ENCODE data around the gene ZNF500. TPM values are rescaled to one million over a fixed set of nuclear protein-coding genes. Genes with fewer than 3 reads are reported as not detected.
A peak's percentile ranks its signal among the peaks of the same experiment; 100 is the strongest.

Gene ZNF500
- total and polyA plus RNA-seq, 4 experiments from 2014 or later, result 7.9 to 35.6 (median 23.4) TPM

DNA sequence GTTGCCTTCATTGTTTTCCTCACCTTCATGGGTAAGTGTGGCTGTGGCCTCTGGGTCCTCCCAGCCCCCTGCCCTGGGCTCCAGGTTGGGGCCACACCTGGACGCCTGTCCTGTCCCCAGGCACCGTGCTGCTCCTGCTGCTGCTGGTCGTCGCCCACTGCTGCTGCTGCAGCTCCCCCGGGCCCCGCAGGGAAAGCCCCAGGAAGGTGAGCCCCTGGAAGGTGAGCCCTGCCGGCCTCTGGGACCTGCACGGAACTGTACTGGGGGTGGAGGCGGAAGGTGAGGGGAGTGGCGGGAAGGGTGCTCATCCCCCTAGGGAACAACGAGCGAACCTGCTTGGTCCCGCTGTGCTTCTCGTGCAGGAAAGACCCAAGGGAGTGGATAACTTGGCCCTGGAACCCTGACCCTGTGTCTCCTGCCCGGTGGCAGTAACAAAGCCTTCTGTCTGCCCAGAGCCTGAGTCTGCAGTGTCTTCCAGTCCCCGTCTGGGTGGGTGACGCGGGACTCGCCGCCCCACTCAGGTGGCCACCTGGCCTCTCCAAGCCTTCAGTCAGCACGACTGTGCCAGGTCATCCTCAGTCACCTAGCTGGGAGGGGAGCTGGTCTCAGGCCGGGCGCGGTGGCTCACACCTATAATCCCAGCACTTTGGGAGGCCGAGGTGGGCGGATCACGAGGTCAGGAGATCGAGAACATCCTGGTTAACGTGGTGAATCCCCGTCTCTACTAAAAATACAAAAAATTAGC, 29.0 kb upstream of the ZNF500 start:
- ChIA-PET CTCF (ENCODE audit: partially characterized antibody) (no interaction called here), POLR2A (ENCODE audit: partially characterized antibody) (no interaction called here)
- Histone ChIP-seq H3K27me3 (ENCODE audit: insufficient read depth, low read length) (no peaks in the 10 kb centered on the region), H3K27ac (ENCODE audit: low read depth, low read length) (no peak overlapping the region), H3K9me3 (ENCODE audit: control insufficient read depth in 1 of 2, low read length in 2 of 2) (no peaks in the 10 kb centered on the region), H3K36me3 (ENCODE audit: insufficient read depth, low read length) (no peaks in the 10 kb centered on the region), H3K4me3 (ENCODE audit: low read length in 2 of 2) (no peak overlapping the region), H3K4me1 (ENCODE audit: insufficient read depth, low read length) (no peaks in the 10 kb centered on the region)
- H3K27ac Mint-ChIP-seq, result no peak overlapping the region
- no peak overlapping the region for H3K4me3 Mint-ChIP-seq
- no peak for DNase-seq
- H3K9me3 Mint-ChIP-seq, result no peaks in the 10 kb centered on the region
- H3K27me3 Mint-ChIP-seq, result peaks cover 0 to 2% of the 10 kb centered on the region in 2 donors
- H3K4me1 Mint-ChIP-seq, result peaks cover 0 to 8% (median 4%) of the 10 kb centered on the region in 4 donors
- intact Hi-C loops (cut with micrococcal nuclease), result no loop called here
- H3K36me3 Mint-ChIP-seq, result peaks cover 0 to 1% of the 10 kb centered on the region in 2 donors

GRCh38 chr16:4795181-4795827, 28.3 kb upstream of the ZNF500 start, which contains the start of gene SMIM22:
Gene SMIM22, plus strand, starts transcription at chr16:4795369. Its CDS starts 366 bp downstream, at chr16:4795735.
- Mint-ChIP-seq H3K4me3 (no peak within 1 kb of the TSS), H3K9me3 (no peaks in the 10 kb centered on the region), H3K27me3 (peaks cover 0 to 2% of the 10 kb centered on the region in 2 donors), H3K4me1 (peaks cover 0 to 1% (median 0%) of the 10 kb centered on the region in 4 donors), H3K27ac (no peak within 1 kb of the TSS), H3K36me3 (no peaks in the 10 kb centered on the region)
- CTCF ChIA-PET (ENCODE audit: partially characterized antibody), result no interaction called here
- POLR2A ChIA-PET (ENCODE audit: partially characterized antibody), result no interaction called here
- H3K27me3 ChIP-seq (ENCODE audit: insufficient read depth, low read length), result no peaks in the 10 kb centered on the region
- no peak within 1 kb of the TSS for H3K4me3 ChIP-seq (ENCODE audit: low read length in 2 of 2)
- H3K27ac ChIP-seq (ENCODE audit: low read depth, low read length), result no peak within 1 kb of the TSS
- no peaks in the 10 kb centered on the region for H3K36me3 ChIP-seq (ENCODE audit: insufficient read depth, low read length)
- no peaks in the 10 kb centered on the region for H3K4me1 ChIP-seq (ENCODE audit: insufficient read depth, low read length)
- H3K9me3 ChIP-seq (ENCODE audit: control insufficient read depth in 1 of 2, low read length in 2 of 2), result no peaks in the 10 kb centered on the region
- DNase-seq, result no peak
- intact Hi-C loops (cut with micrococcal nuclease), result no loop called here

DNA sequence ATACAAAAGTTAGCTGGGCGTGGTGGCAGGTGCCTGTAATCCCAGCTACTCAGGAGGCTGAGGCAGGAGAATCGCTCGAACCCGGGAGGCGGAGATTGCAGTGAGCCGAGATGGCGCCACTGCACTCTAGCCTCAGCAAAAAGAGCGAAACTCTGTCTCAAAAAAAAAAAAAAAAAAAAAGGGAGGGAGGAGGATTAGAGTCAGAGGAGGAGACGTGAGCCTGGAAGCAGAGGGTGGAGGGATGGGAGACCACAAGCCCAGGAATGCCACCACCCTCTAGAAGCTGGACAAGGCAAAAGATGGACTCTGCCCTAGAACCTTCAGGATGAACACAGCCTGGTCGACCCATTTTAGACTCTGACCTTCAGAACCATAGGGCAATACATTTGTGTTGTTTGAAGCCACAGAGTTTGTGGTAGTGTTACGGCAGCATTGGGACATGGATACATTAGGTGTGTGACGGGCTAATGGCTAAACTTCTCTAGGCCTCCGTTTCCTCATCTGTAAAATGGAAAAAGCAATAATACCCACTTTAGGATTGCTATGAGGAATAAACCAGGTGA, 26.1 kb upstream of the ZNF500 start:
- Mint-ChIP-seq H3K4me1 (no peaks in the 10 kb centered on the region), H3K27me3 (peaks cover 0 to 2% of the 10 kb centered on the region in 2 donors), H3K9me3 (no peaks in the 10 kb centered on the region), H3K27ac (no peak overlapping the region), H3K4me3 (no peak overlapping the region), H3K36me3 (no peaks in the 10 kb centered on the region)
- no peaks in the 10 kb centered on the region for H3K27me3 ChIP-seq (ENCODE audit: insufficient read depth, low read length)
- no peak for DNase-seq
- ChIA-PET CTCF (ENCODE audit: partially characterized antibody) (no interaction called here), POLR2A (ENCODE audit: partially characterized antibody) (no interaction called here)
- no peaks in the 10 kb centered on the region for H3K9me3 ChIP-seq (ENCODE audit: control insufficient read depth in 1 of 2, low read length in 2 of 2)
- no peaks in the 10 kb centered on the region for H3K4me1 ChIP-seq (ENCODE audit: insufficient read depth, low read length)
- H3K36me3 ChIP-seq (ENCODE audit: insufficient read depth, low read length), result no peaks in the 10 kb centered on the region
- intact Hi-C loops (cut with micrococcal nuclease), result no loop called here
- no peak overlapping the region for H3K27ac ChIP-seq (ENCODE audit: low read depth, low read length)
- H3K4me3 ChIP-seq (ENCODE audit: low read length in 2 of 2), result no peak overlapping the region

DNA sequence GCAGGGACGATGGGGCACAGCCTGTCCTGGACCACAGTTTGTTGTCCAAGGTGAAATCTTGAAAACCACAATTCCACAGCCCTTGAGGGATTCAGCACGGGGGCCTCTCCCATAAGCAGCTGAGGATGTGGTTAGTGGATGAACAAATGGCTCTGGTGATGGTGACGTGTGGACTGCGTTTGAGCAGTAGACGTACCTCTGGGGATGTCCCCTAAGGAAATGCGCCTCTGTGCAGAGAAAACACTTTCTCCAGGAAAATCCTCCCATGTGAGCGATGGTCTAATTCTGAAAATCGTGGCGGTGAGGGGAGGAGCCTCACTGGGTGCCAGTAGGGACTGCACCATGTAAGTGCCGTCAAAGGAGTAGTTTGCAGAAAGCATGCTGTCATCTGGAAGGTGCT, 23.9 kb upstream of the ZNF500 start:
- Histone ChIP-seq H3K36me3 (ENCODE audit: insufficient read depth, low read length) (no peaks in the 10 kb centered on the region), H3K9me3 (ENCODE audit: control insufficient read depth in 1 of 2, low read length in 2 of 2) (no peaks in the 10 kb centered on the region), H3K27ac (ENCODE audit: low read depth, low read length) (no peak overlapping the region), H3K27me3 (ENCODE audit: insufficient read depth, low read length) (no peaks in the 10 kb centered on the region), H3K4me1 (ENCODE audit: insufficient read depth, low read length) (no peaks in the 10 kb centered on the region), H3K4me3 (ENCODE audit: low read length in 2 of 2) (no peak overlapping the region)
- ChIA-PET CTCF (ENCODE audit: partially characterized antibody) (no interaction called here), POLR2A (ENCODE audit: partially characterized antibody) (no interaction called here)
- no peak overlapping the region for H3K27ac Mint-ChIP-seq
- H3K4me3 Mint-ChIP-seq, result peak overlapping the region in 1 of 8 donors; percentile 43
- no peaks in the 10 kb centered on the region for H3K9me3 Mint-ChIP-seq
- H3K36me3 Mint-ChIP-seq, result no peaks in the 10 kb centered on the region
- peaks cover 0 to 2% of the 10 kb centered on the region in 2 donors for H3K27me3 Mint-ChIP-seq
- no peaks in the 10 kb centered on the region for H3K4me1 Mint-ChIP-seq
- no peak for DNase-seq
- intact Hi-C loops (cut with micrococcal nuclease), result no loop called here

DNA sequence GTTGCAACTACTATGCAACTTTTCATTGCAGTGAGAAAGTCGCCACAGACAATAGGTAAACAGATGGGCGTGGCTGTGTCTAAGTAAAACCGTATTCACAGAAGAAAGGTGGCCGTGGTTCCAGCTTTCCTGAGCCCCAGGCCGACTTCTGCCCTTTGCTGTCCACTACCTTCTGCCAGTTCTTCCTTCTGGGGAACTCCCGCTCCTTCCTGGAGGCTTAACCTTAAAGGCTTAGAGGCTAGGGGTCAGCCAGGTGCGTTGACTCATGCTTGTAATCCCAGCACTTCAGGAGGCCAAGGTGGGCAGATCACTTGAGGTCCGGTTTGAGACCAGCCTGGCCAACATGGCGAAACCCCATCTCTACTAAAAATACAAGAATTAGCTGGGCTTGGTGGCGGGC, 23.3 kb upstream of the ZNF500 start:
- no peak for DNase-seq
- Mint-ChIP-seq H3K4me3 (no peak overlapping the region), H3K27me3 (peaks cover 0 to 2% of the 10 kb centered on the region in 2 donors), H3K9me3 (no peaks in the 10 kb centered on the region), H3K36me3 (no peaks in the 10 kb centered on the region), H3K4me1 (no peaks in the 10 kb centered on the region), H3K27ac (no peak overlapping the region)
- Histone ChIP-seq H3K4me3 (ENCODE audit: low read length in 2 of 2) (no peak overlapping the region), H3K27ac (ENCODE audit: low read depth, low read length) (no peak overlapping the region), H3K36me3 (ENCODE audit: insufficient read depth, low read length) (no peaks in the 10 kb centered on the region), H3K9me3 (ENCODE audit: control insufficient read depth in 1 of 2, low read length in 2 of 2) (no peaks in the 10 kb centered on the region), H3K4me1 (ENCODE audit: insufficient read depth, low read length) (no peaks in the 10 kb centered on the region), H3K27me3 (ENCODE audit: insufficient read depth, low read length) (no peaks in the 10 kb centered on the region)
- ChIA-PET CTCF (ENCODE audit: partially characterized antibody) (no interaction called here), POLR2A (ENCODE audit: partially characterized antibody) (no interaction called here)
- intact Hi-C loops (cut with micrococcal nuclease), result no loop called here

GRCh38 chr16:4788910-4789309, 21.9 kb upstream of the ZNF500 start:
- Histone ChIP-seq H3K27ac (ENCODE audit: low read depth, low read length) (no peak overlapping the region), H3K4me3 (ENCODE audit: low read length in 2 of 2) (no peak overlapping the region), H3K36me3 (ENCODE audit: insufficient read depth, low read length) (no peaks in the 10 kb centered on the region), H3K4me1 (ENCODE audit: insufficient read depth, low read length) (no peaks in the 10 kb centered on the region), H3K27me3 (ENCODE audit: insufficient read depth, low read length) (no peaks in the 10 kb centered on the region), H3K9me3 (ENCODE audit: control insufficient read depth in 1 of 2, low read length in 2 of 2) (no peaks in the 10 kb centered on the region)
- POLR2A ChIA-PET (ENCODE audit: partially characterized antibody), result no interaction called here
- Mint-ChIP-seq H3K4me1 (no peaks in the 10 kb centered on the region), H3K27me3 (peaks cover 0 to 2% of the 10 kb centered on the region in 2 donors), H3K27ac (peak overlapping the region in 2 of 7 donors; percentile 42 to 46), H3K36me3 (no peaks in the 10 kb centered on the region), H3K9me3 (no peaks in the 10 kb centered on the region), H3K4me3 (no peak overlapping the region)
- DNase-seq, result no peak
- CTCF ChIA-PET (ENCODE audit: partially characterized antibody), result no interaction called here
- intact Hi-C loops (cut with micrococcal nuclease), result no loop called here

GRCh38 chr16:4788489-4788889, 21.5 kb upstream of the ZNF500 start:
- H3K4me1 ChIP-seq (ENCODE audit: insufficient read depth, low read length), result no peaks in the 10 kb centered on the region
- Mint-ChIP-seq H3K27me3 (peaks cover 0 to 2% of the 10 kb centered on the region in 2 donors), H3K9me3 (no peaks in the 10 kb centered on the region), H3K27ac (peak overlapping the region in 1 of 7 donors; percentile 42), H3K36me3 (no peaks in the 10 kb centered on the region), H3K4me1 (no peaks in the 10 kb centered on the region), H3K4me3 (no peak overlapping the region)
- no peak for DNase-seq
- no peak overlapping the region for H3K4me3 ChIP-seq (ENCODE audit: low read length in 2 of 2)
- no peaks in the 10 kb centered on the region for H3K9me3 ChIP-seq (ENCODE audit: control insufficient read depth in 1 of 2, low read length in 2 of 2)
- no peaks in the 10 kb centered on the region for H3K36me3 ChIP-seq (ENCODE audit: insufficient read depth, low read length)
- POLR2A ChIA-PET (ENCODE audit: partially characterized antibody), result no interaction called here
- intact Hi-C loops (cut with micrococcal nuclease), result no loop called here
- no peak overlapping the region for H3K27ac ChIP-seq (ENCODE audit: low read depth, low read length)
- CTCF ChIA-PET (ENCODE audit: partially characterized antibody), result no interaction called here
- no peaks in the 10 kb centered on the region for H3K27me3 ChIP-seq (ENCODE audit: insufficient read depth, low read length)

All from CD4-positive, alpha-beta memory T cell (primary cell).